Naive thymus-derived CD8-positive, alpha-beta T cell (primary cell): ENCODE data around the gene PTBP2. TPM values are rescaled to one million over a fixed set of nuclear protein-coding genes. Genes with fewer than 3 reads are reported as not detected.

Experiments used
- ATAC-seq, 2 donors: fragments of 150-1000 bp; cut with Tn5 transposase in 1 of 2; sonication (Bioruptor Pico), chemical (Tn5 transposase) in 1 of 2; 1 replicate in 1 of 2; 2 replicates in 1 of 2; pipeline ENCODE4 v1.10.0; 2021; ENCODE audit warnings: mild to moderate bottlenecking in 2 of 2, moderate library complexity in 2 of 2
- POLR2A ChIA-PET: fragments of 350-600 bp; sonication (Branson Sonifier 250); formaldehyde crosslinking; loops from one replicate; lab custom pipeline; 2021; ENCODE audit warnings: antibody characterized with exemption; lab: Charles Lee
- DNase-seq, 10 donors: peaks; one replicate each; pipeline versions ENCODE4 v3.0.0 to v3.0.0-alpha.2; 2020 to 2022
- H3K27ac Mint-ChIP-seq, 10 donors: one replicate each; pipeline ENCODE4 v1.8.0; 2020 to 2022; ENCODE audit warnings: mild to moderate bottlenecking in 10 of 10, mixed read lengths in 10 of 10, moderate library complexity in 4 of 10, inconsistent platforms in 1 of 10
- H3K27me3 Mint-ChIP-seq, 5 donors: one replicate each; pipeline ENCODE4 v1.8.0; 2021 to 2022; ENCODE audit warnings: mixed read lengths in 5 of 5
- H3K36me3 Mint-ChIP-seq, 3 donors: one replicate each; pipeline ENCODE4 v1.8.0; 2020 to 2022; ENCODE audit warnings: mixed read lengths in 3 of 3, mild to moderate bottlenecking in 2 of 3, inconsistent platforms in 1 of 3
- H3K4me1 Mint-ChIP-seq, 4 donors: one replicate each; pipeline ENCODE4 v1.8.0; 2021 to 2022; ENCODE audit warnings: mixed read lengths in 4 of 4
- H3K4me3 Mint-ChIP-seq, 10 donors: one replicate each; pipeline ENCODE4 v1.8.0; 2020 to 2022; ENCODE audit warnings: mild to moderate bottlenecking in 10 of 10, mixed read lengths in 10 of 10, moderate library complexity in 6 of 10, inconsistent platforms in 1 of 10
- H3K9me3 Mint-ChIP-seq, 9 donors: one replicate each; pipeline ENCODE4 v1.8.0; 2020 to 2022; ENCODE audit warnings: mixed read lengths in 9 of 9, mild to moderate bottlenecking in 3 of 9, inconsistent platforms in 1 of 9, moderate library complexity in 1 of 9
- polyA plus RNA-seq, 3 donors: library from polyadenylated mRNA; unstranded; fragments of 300-500 nt; fragmentation: Illumina TruSeq; gene quantifications; one replicate each; pipeline ENCODE4 v1.2.3, GENCODE V29; 2021
- total RNA-seq, 8 experiments: library from RNA in 2 of 8; stranded (reverse) in 2 of 8; gene quantifications; one replicate each; pipeline ENCODE4 v1.2.3 and lab custom pipeline; 2021 to 2026

PTBP2 gene, protein sequence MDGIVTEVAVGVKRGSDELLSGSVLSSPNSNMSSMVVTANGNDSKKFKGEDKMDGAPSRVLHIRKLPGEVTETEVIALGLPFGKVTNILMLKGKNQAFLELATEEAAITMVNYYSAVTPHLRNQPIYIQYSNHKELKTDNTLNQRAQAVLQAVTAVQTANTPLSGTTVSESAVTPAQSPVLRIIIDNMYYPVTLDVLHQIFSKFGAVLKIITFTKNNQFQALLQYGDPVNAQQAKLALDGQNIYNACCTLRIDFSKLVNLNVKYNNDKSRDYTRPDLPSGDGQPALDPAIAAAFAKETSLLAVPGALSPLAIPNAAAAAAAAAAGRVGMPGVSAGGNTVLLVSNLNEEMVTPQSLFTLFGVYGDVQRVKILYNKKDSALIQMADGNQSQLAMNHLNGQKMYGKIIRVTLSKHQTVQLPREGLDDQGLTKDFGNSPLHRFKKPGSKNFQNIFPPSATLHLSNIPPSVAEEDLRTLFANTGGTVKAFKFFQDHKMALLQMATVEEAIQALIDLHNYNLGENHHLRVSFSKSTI
- total RNA-seq: 10 to 100 TPM; 20.6 to 22.1 TPM
- 1 to 10 TPM; 1.4 to 2.7 (median 2.1) TPM for polyA plus RNA-seq
- total RNA-seq (lab: John Stamatoyannopoulos, UW): 28.2 to 53.9 (median 40.3) reads per million in 6 experiments

DNA sequence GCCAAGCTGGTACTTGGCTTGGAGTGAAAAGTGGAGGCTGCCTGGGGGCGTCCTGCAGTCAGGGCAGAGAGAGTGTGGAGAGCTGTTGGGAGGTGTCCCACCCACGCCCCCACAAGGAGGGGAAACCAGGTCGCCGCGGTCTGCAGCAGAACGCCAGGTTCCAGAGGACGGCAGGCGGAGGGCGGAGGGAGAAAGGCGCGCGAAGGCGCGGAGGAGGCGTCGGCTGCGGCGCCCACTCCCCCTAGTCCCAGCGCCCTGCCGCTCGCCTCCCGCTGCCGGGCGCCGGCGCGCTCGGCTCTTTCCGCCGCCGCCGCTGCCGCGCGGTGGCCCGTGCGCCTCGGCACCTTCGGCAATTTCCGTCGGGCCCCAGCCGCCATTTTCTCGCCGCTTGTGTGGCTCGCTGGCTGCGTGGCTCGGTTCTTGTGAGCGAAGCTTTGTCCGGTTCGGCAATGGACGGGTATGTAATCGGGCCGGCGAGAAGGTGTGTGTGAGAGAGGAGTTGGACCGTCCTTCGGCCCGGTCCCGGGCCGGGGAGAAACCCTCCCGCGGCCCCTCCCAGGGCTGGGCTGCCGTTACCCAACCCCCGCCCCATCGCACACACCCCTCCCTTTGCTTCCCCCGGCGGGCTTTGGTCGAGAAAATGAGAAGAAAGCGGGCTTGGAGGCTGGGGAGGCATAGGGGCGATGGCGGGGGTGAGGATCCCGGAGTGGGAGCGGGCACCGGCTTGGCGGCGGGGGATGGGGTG, at the start of gene PTBP2:
PTBP2 (plus strand) TSS at position 369 of the 745 bp plus-strand sequence; CDS start at position 450, 81 bp downstream.
- Mint-ChIP-seq H3K27me3 (peaks cover 0 to 2% (median 0%) of the 10 kb centered on the region in 5 donors), H3K27ac (peak within 1 kb of the TSS; percentile 91 to 99 (median 97)), H3K36me3 (peaks cover 0 to 14% (median 5%) of the 10 kb centered on the region in 3 donors), H3K4me3 (peak within 1 kb of the TSS; percentile 94 to 99 (median 97)), H3K9me3 (no peaks in the 10 kb centered on the region), H3K4me1 (peaks cover 14 to 34% (median 31%) of the 10 kb centered on the region in 4 donors)
- ATAC-seq (peak; percentile 88 to 92), DNase-seq (peak; percentile 68 to 91 (median 82))
- POLR2A ChIA-PET: interaction anchor here (0.7 kb wide), 1 partner anchor 402 kb away, joined by 3 read pairs; no protein-coding TSS in a partner anchor

GRCh38 chr1:96674915-96675314, 46.7 kb upstream of the PTBP2 start:
- DNase-seq (no peak), ATAC-seq (no peak)
- H3K4me3 Mint-ChIP-seq: no peak overlapping the region
- H3K4me1 Mint-ChIP-seq: no peaks in the 10 kb centered on the region
- H3K36me3 Mint-ChIP-seq: peaks cover 0 to 34% (median 5%) of the 10 kb centered on the region in 3 donors
- H3K27ac Mint-ChIP-seq: no peak overlapping the region
- H3K27me3 Mint-ChIP-seq: peaks cover 0 to 17% (median 5%) of the 10 kb centered on the region in 5 donors
- POLR2A ChIA-PET: no interaction called here
- H3K9me3 Mint-ChIP-seq: peaks cover 4 to 42% (median 29%) of the 10 kb centered on the region in 9 donors

DNA sequence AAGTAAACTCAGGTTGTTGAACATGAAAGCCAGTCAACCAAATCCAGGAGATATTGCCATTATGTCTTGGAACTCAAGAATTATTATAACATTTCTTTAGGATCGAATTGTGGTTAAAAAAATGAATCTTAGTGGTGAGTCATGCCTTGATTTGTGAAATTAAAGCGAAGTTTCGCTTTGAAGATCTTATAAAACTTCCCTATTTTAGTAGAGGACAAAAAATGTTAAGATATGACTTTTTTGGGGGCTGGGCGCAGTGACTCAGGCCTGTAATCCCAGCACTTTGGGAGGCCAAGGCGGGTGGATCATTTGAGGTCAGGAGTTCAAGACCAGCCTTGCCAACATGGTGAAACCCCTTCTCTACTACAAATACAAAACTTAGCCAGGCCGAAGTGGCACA, 39.5 kb upstream of the PTBP2 start:
- POLR2A ChIA-PET: no interaction called here
- Mint-ChIP-seq H3K27ac (no peak overlapping the region), H3K36me3 (peaks cover 0 to 10% (median 0%) of the 10 kb centered on the region in 3 donors), H3K27me3 (peaks cover 4 to 19% (median 10%) of the 10 kb centered on the region in 5 donors), H3K4me1 (peaks cover 0 to 2% (median 0%) of the 10 kb centered on the region in 4 donors), H3K4me3 (no peak overlapping the region), H3K9me3 (peaks cover 0 to 6% (median 0%) of the 10 kb centered on the region in 9 donors)
- DNase-seq: no peak
- ATAC-seq: no peak

- Mint-ChIP-seq H3K4me3 (no peak overlapping the region), H3K27ac (no peak overlapping the region), H3K27me3 (peaks cover 4 to 19% (median 8%) of the 10 kb centered on the region in 5 donors), H3K9me3 (peaks cover 0 to 3% (median 0%) of the 10 kb centered on the region in 9 donors), H3K36me3 (peaks cover 0 to 10% (median 0%) of the 10 kb centered on the region in 3 donors), H3K4me1 (peaks cover 0 to 2% (median 0%) of the 10 kb centered on the region in 4 donors)
- DNase-seq (no peak), ATAC-seq (no peak)
- POLR2A ChIA-PET: no interaction called here
Measured at GRCh38 chr1:96683931-96684330, 37.7 kb upstream of the PTBP2 start.

- Mint-ChIP-seq H3K4me3 (no peak overlapping the region), H3K9me3 (peaks cover 0 to 3% (median 0%) of the 10 kb centered on the region in 9 donors), H3K27me3 (peaks cover 2 to 19% (median 7%) of the 10 kb centered on the region in 5 donors), H3K4me1 (peaks cover 0 to 2% (median 0%) of the 10 kb centered on the region in 4 donors), H3K27ac (no peak overlapping the region), H3K36me3 (peaks cover 0 to 6% (median 0%) of the 10 kb centered on the region in 3 donors)
- DNase-seq: no peak
- POLR2A ChIA-PET: no interaction called here
- no peak for ATAC-seq
Measured at GRCh38 chr1:96684744-96685143, 36.8 kb upstream of the PTBP2 start.

GRCh38 chr1:96688767-96689166, 32.8 kb upstream of the PTBP2 start:
- H3K9me3 Mint-ChIP-seq: no peaks in the 10 kb centered on the region
- POLR2A ChIA-PET: no interaction called here

DNA sequence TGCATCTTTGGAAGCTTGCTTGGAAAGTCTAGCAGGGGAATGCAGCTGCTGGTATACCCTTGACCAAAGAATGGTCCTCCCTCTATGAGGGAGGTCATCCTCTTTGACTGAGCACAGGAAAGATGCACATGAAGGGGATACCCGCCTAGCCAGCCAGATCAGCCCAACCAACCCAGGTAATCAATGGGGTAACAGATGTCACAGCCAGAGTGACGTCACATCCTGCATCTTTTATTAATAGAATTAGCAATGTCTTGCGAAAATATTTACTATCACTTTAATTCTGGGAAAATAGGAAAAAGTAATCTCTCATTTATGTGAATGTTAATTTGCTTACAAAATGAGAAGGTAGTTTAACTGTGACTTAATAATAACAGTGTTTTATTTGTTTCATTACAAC, 25.6 kb upstream of the PTBP2 start:
- Mint-ChIP-seq H3K9me3 (peaks cover 0 to 13% (median 9%) of the 10 kb centered on the region in 9 donors), H3K36me3 (peaks cover 0 to 12% (median 8%) of the 10 kb centered on the region in 3 donors), H3K4me3 (no peak overlapping the region), H3K27me3 (peaks cover 0 to 13% (median 2%) of the 10 kb centered on the region in 5 donors), H3K4me1 (no peaks in the 10 kb centered on the region), H3K27ac (no peak overlapping the region)
- DNase-seq: no peak
- POLR2A ChIA-PET: no interaction called here
- no peak for ATAC-seq

More at GRCh38 chr1:96688767-96689166, 32.8 kb upstream of the PTBP2 start:
- DNase-seq (no peak), ATAC-seq (no peak)
- no peaks in the 10 kb centered on the region for H3K27me3 Mint-ChIP-seq
- H3K4me1 Mint-ChIP-seq: peaks cover 0 to 2% (median 0%) of the 10 kb centered on the region in 4 donors
- H3K36me3 Mint-ChIP-seq: no peaks in the 10 kb centered on the region
- H3K27ac Mint-ChIP-seq: no peak overlapping the region
- no peak overlapping the region for H3K4me3 Mint-ChIP-seq

DNA sequence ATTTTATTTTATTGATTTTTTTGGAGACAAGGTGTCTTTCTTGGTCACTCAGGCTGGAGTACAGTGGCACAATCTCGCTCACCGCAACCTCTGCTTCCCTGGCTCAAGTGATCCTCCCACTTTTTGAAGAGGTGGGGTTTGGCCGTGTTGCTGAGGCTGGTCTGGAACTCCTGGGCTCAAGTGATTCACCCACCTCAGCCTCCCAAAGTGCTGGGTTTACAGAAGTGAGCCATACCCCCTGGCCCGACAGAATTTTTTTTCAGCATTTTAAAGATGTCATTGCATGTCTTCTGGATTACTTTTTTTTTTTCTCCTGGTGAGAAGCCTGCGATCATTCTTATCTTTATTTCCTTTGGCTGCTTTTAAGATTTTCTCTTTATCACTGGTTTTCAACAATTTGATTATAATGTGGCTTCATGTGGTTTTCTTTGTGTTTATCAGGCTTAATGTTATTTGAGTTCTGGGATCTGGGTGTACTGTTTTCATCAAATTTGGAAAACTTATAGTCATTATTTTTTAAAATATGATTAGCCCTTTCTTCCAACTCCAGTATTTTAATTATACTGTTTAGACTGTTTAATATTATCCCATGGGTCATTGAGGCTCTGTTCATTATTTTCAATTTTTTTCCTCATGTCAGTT, 23.1 kb upstream of the PTBP2 start:
- H3K9me3 Mint-ChIP-seq: peaks cover 0 to 14% (median 9%) of the 10 kb centered on the region in 9 donors
- peaks cover 0 to 19% (median 2%) of the 10 kb centered on the region in 5 donors for H3K27me3 Mint-ChIP-seq
- H3K27ac Mint-ChIP-seq: no peak overlapping the region
- H3K4me1 Mint-ChIP-seq: no peaks in the 10 kb centered on the region
- no peak overlapping the region for H3K4me3 Mint-ChIP-seq
- DNase-seq: no peak
- no peak for ATAC-seq
- POLR2A ChIA-PET: no interaction called here
- peaks cover 0 to 12% (median 8%) of the 10 kb centered on the region in 3 donors for H3K36me3 Mint-ChIP-seq

DNA sequence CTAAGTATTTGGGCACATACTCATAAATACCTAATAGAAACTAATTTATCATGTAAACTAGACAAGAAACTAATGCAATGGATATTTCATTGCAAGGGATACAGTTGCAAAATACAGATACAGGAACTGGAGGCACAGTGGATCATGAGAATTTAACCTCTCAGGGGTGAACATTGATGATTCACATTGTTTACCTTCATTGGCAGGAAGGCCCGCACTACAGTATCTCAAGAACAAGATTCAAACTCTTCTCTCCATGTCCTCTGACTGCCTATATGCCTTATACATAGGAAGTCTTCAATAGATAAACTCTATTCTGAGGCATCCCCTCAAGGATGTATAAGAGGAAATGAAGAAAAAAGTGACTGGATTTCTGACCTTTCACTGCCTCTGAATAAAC, 18.4 kb upstream of the PTBP2 start:
- no peak for DNase-seq
- ATAC-seq: no peak
- H3K36me3 Mint-ChIP-seq: peaks cover 0 to 12% (median 8%) of the 10 kb centered on the region in 3 donors
- no peaks in the 10 kb centered on the region for H3K4me1 Mint-ChIP-seq
- no peak overlapping the region for H3K27ac Mint-ChIP-seq
- H3K9me3 Mint-ChIP-seq: peaks cover 0 to 14% (median 9%) of the 10 kb centered on the region in 9 donors
- H3K27me3 Mint-ChIP-seq: peaks cover 0 to 19% (median 2%) of the 10 kb centered on the region in 5 donors
- no peak overlapping the region for H3K4me3 Mint-ChIP-seq
- POLR2A ChIA-PET: no interaction called here

DNA sequence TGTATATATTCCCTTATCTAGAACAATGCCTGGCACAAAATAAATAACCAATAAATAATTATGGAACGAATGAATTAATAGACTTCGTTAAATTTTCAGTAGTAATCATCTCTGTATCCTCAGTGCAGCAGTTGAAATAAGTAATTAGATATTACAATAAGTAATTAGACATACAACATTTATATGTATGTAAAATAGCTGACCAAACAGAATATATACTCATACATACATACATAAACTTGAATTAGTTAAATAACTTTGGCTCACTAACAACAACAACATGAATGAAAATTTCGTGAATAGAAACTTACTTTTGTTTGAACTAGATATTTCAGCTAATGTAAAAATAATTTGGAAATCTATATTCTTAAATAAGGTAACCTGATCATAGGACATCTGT, 14.6 kb upstream of the PTBP2 start:
- Mint-ChIP-seq H3K9me3 (no peaks in the 10 kb centered on the region), H3K4me3 (no peak overlapping the region), H3K36me3 (no peaks in the 10 kb centered on the region), H3K27me3 (peaks cover 0 to 6% (median 0%) of the 10 kb centered on the region in 5 donors), H3K27ac (no peak overlapping the region), H3K4me1 (no peaks in the 10 kb centered on the region)
- POLR2A ChIA-PET: interaction anchor here (0.5 kb wide), 1 partner anchor 19 kb away, joined by 6 read pairs; no protein-coding TSS in a partner anchor
- DNase-seq (no peak), ATAC-seq (no peak)

- H3K27ac Mint-ChIP-seq: no peak overlapping the region
- peaks cover 0 to 2% (median 0%) of the 10 kb centered on the region in 5 donors for H3K27me3 Mint-ChIP-seq
- no peaks in the 10 kb centered on the region for H3K9me3 Mint-ChIP-seq
- no peaks in the 10 kb centered on the region for H3K4me1 Mint-ChIP-seq
- DNase-seq (no peak), ATAC-seq (no peak)
- H3K4me3 Mint-ChIP-seq: no peak overlapping the region
- POLR2A ChIA-PET: no interaction called here
- H3K36me3 Mint-ChIP-seq: no peaks in the 10 kb centered on the region
Measured at GRCh38 chr1:96708482-96708881, 13.1 kb upstream of the PTBP2 start.
